Omental fat pad (tissue), 4 donors: ENCODE data around the gene ANKMY1. TPM values are rescaled to one million over a fixed set of nuclear protein-coding genes. Genes with fewer than 3 reads are reported as not detected.

ENCODE experiments used
- ATAC-seq: fragments of 150-250 bp; one replicate; pipeline ENCODE4 v1.9.1; 2016; ENCODE audit warnings: mild to moderate bottlenecking, moderate library complexity; ENCODE audit not compliant: low FRiP score
- DNase-seq: peaks from one replicate; pipeline ENCODE4 v3.0.0-alpha.2; 2019; ENCODE audit warnings: low spot score
- CTCF ChIP-seq, 3 donors: fragments of 450-650 bp; IDR thresholded peaks; one replicate each; pipeline ENCODE4 v1.5.1; 2016 to 2017; ENCODE audit warnings: antibody characterized with exemption in 3 of 3, mild to moderate bottlenecking in 3 of 3, moderate library complexity in 2 of 3
- total RNA-seq, 4 donors: library from RNA; depleted of rRNA; stranded (reverse); fragments of >200 nt; gene quantifications; one replicate each; pipeline ENCODE4 v1.1.0, GENCODE V29; 2016

The ANKMY1 gene
- total RNA-seq, 4 donors from 2014 or later = 8.3 to 23.2 (median 16.7) TPM

DNA sequence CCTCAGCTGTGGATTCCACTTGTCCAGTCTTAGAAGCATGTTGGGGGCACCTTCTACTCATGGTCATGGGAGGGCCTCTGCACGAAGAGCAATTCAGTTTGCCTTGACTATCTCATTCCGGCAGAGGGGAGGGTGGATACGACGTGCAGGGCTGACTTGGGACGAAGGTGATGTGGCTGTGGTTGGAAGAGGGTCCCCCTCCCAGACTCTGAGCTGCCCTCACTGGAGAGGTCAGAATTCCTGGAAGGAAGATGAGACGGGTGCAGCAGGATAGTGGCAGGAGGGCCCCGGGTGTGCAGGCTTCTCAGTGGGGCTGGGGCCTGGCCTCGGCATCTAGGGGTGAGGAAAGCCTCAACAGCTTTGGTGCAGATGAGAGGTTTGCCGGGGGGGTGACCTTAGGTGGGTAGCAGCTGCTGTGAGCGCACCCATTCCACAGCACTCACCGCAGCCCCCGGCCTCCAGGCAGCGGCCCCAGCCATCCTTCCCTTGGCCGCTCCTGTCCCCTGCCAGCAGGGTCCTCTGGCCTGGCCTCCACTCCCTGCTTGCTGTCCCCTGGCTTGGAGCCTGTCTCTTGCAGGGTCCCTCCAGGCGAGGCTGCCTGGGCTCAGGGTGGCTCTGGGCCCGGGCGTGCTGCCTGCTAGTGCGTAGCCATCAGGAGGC is 13.7 kb upstream of the ANKMY1 start:
- DNase-seq (no peak), ATAC-seq (no peak)
- no peak for TF ChIP-seq CTCF (IDR thresholded peaks at IDR 0.05)

GRCh38 chr2:240570531-240571313 is 12.9 kb upstream of the ANKMY1 start:
- DNase-seq (no peak), ATAC-seq (no peak)
- TF ChIP-seq CTCF (IDR thresholded peaks at IDR 0.05) = no peak

- DNase-seq = no peak
- no peak for ATAC-seq
- no peak for TF ChIP-seq CTCF (IDR thresholded peaks at IDR 0.05)
These were observed 12.3 kb upstream of the ANKMY1 start for GRCh38 chr2:240569998-240570530.

DNA sequence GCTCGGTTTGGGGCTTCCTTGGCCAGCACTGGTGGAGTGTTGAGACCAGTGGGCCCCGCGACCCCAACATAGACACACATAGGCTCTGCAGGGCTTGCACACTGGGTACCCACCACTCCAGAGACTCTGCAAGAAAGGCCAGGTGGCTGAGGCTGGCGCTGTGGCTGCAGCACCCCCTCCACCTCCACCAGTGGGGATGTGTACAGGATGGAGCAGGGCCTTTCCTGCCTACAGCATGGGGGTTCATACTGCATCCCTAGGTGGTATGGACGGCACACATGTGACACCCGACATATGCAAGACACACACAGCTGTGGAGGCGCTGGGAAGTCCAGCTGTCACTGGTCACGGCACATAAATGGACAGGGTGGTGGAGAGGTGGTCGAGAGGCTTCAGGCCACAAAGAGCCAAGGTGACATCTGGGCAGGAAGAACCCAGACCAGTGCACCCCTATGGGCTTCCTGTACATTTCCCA is 11.8 kb upstream of the ANKMY1 start:
- no peak for TF ChIP-seq CTCF (IDR thresholded peaks at IDR 0.05)
- DNase-seq = no peak
- no peak for ATAC-seq

DNA sequence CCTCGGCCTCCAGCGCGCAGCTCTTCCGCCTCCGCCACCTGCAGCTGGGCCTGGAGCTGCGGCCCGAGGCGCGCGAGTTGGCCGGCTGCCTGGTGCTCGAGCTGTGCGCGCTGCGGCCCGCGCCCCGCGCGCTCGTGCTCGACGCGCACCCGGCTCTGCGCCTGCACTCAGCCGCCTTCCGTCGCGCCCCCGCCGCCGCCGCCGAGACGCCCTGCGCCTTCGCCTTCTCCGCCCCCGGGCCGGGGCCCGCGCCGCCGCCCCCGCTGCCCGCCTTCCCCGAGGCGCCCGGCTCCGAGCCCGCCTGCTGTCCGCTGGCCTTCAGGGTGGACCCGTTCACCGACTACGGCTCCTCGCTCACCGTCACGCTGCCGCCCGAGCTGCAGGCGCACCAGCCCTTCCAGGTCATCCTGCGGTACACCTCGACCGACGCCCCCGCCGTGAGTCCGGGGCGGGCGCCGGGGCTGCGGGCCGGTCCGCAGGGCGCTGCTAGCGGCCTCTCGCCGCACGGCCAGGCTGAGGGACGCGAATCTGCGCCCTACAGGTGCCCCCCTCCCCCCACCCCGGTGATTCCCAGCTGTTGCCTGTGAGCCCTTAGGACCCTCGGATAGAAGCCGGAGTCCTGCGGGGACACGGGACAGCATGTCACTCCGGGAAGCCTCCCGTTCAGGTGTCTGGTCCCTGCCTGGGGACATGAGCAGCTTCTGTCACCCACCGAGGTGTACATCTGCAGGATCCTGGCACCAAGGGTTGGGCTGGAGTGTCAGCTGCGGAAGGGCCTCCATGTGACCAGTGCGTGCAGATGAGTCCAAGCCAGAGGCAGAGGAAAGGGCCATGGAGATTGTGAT is 11.1 kb upstream of the ANKMY1 start:
- no peak for TF ChIP-seq CTCF (IDR thresholded peaks at IDR 0.05)
- DNase-seq (peak; percentile 23), ATAC-seq (peak; percentile 28)

DNA sequence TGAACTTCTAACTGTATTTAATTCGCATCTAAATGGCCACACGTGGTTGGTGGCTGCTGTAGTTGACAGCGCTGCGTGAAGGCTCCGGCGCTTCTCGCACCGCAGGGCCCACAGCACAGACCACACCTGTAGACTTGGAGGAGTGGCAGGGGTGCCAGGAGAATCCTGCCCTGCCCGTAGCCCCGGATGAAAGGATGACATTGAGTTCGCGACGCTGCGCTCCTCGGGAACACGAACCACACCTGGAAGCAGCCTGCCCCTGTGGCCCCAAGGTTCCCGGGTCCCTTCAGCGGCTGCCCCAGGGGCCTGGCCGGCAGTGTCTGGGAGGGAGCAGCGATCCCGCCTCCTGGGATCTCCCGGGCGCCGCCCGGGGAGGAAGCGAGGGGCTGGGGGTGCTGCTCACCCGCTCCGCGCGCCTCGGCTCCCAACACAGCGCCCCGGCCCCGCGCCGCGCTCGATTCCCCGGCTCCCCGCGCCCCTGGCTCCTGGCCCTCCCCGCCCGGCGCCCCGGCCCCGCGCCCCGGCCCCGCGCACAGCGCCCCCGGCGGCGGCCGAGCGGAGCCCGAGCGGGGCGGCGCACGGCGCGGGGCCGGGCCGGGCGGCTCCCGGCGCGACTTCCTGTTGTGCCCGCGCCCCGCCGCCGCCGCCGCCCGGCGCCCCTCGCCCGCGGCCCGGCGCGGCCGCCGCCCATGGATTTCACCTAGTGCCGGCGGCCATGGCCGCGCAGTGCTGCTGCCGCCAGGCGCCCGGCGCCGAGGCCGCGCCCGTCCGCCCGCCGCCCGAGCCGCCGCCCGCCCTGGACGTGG is 10.3 kb upstream of the ANKMY1 start, which contains the start of gene RNPEPL1:
TSS of gene RNPEPL1 (plus strand) at position 613 of the 806 bp plus-strand sequence. CDS start at position 716, 103 bp downstream.
- no peak for TF ChIP-seq CTCF (IDR thresholded peaks at IDR 0.05)
- peak; percentile 59 for ATAC-seq
- peak; percentile 23 for DNase-seq
